Activated CD8-positive, alpha-beta T cell treated with anti-CD3 and anti-CD28 coated beads, Interleukin-2, amount 10 ng/mL, durations not matched to agents 7 days and 5 days (primary cell): ENCODE results near the gene ACOXL. TPM values are rescaled to one million over a fixed set of nuclear protein-coding genes. Genes with fewer than 3 reads are reported as not detected.

Source experiments
- ATAC-seq: fragments of 150-1000 bp; cut with Tn5 transposase; one replicate; pipeline ENCODE4 v1.10.0; 2021; ENCODE audit warnings: moderate library complexity
- CTCF ChIA-PET: fragments of 350-600 bp; sonication (Branson Sonifier 250); formaldehyde crosslinking; loops from one replicate; lab custom pipeline; 2021; ENCODE audit warnings: antibody characterized with exemption; lab: Charles Lee
- POLR2A ChIA-PET: fragments of 350-600 bp; sonication (Branson Sonifier 250); formaldehyde crosslinking; loops from one replicate; lab custom pipeline; 2021; ENCODE audit warnings: antibody characterized with exemption; lab: Charles Lee
- DNase-seq: peaks from one replicate; pipeline ENCODE4 v3.0.0-alpha.2; 2020
- H3K27ac Mint-ChIP-seq: one replicate; pipeline ENCODE4 v1.8.0; 2021; ENCODE audit warnings: mild to moderate bottlenecking, mixed read lengths
- H3K27me3 Mint-ChIP-seq: one replicate; pipeline ENCODE4 v1.8.0; 2021; ENCODE audit warnings: low read depth, mixed read lengths
- H3K36me3 Mint-ChIP-seq: one replicate; pipeline ENCODE4 v1.8.0; 2021; ENCODE audit warnings: low read depth, mixed read lengths
- H3K4me1 Mint-ChIP-seq: one replicate; pipeline ENCODE4 v1.8.0; 2021; ENCODE audit warnings: low read depth, mixed read lengths
- H3K4me3 Mint-ChIP-seq: one replicate; pipeline ENCODE4 v1.8.0; 2021; ENCODE audit warnings: mild to moderate bottlenecking, mixed read lengths
- H3K9me3 Mint-ChIP-seq: one replicate; pipeline ENCODE4 v1.8.0; 2022; ENCODE audit warnings: mixed read lengths; ENCODE audit not compliant: insufficient read depth
- total RNA-seq, 2 experiments: library from RNA; stranded (reverse); gene quantifications; one replicate each; pipeline ENCODE4 v1.2.3, GENCODE V29; 2021

Gene ACOXL
- total RNA-seq, 2 experiments from 2014 or later, result not detected

DNA sequence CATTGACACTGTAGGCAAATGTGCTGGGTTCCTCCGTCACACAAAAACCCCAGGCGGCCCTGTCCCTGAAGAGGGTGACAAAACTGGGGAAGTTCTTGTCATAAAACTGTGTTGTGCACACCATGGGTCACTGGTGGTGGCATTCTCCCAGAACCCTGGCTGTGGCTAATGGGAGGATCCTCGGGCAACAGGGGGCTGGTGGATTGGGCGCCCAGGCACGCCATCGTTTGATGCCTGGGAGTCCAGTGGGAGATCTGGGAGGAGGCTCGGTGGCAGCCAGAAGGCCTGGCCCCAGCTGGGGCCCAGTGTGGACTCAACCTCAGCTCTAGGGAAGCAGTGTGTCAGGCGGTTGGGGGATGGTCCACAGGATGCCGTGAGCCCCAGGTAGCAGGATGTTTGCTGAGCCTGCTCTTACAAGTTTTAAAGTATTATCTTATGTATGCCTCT is 140.7 kb downstream of the ACOXL start:
- H3K4me3 Mint-ChIP-seq, result no peak overlapping the region
- POLR2A ChIA-PET, result interaction anchor here (0.9 to 1.2 kb wide), 2 partner anchors 15 to 20 kb away, joined by 3 read pairs; no protein-coding TSS in a partner anchor
- H3K4me1 Mint-ChIP-seq, result peaks cover 75% of the 10 kb centered on the region
- DNase-seq, result no peak
- peaks cover 2% of the 10 kb centered on the region for H3K27me3 Mint-ChIP-seq
- H3K27ac Mint-ChIP-seq, result peak overlapping the region; percentile 69
- H3K36me3 Mint-ChIP-seq, result peaks cover 2% of the 10 kb centered on the region
- CTCF ChIA-PET, result interaction anchor here (1.4 kb wide), 1 partner anchor 60 kb away, joined by 3 read pairs; no protein-coding TSS in a partner anchor
- peak; percentile 36 for ATAC-seq
- peaks cover 3% of the 10 kb centered on the region for H3K9me3 Mint-ChIP-seq

DNA sequence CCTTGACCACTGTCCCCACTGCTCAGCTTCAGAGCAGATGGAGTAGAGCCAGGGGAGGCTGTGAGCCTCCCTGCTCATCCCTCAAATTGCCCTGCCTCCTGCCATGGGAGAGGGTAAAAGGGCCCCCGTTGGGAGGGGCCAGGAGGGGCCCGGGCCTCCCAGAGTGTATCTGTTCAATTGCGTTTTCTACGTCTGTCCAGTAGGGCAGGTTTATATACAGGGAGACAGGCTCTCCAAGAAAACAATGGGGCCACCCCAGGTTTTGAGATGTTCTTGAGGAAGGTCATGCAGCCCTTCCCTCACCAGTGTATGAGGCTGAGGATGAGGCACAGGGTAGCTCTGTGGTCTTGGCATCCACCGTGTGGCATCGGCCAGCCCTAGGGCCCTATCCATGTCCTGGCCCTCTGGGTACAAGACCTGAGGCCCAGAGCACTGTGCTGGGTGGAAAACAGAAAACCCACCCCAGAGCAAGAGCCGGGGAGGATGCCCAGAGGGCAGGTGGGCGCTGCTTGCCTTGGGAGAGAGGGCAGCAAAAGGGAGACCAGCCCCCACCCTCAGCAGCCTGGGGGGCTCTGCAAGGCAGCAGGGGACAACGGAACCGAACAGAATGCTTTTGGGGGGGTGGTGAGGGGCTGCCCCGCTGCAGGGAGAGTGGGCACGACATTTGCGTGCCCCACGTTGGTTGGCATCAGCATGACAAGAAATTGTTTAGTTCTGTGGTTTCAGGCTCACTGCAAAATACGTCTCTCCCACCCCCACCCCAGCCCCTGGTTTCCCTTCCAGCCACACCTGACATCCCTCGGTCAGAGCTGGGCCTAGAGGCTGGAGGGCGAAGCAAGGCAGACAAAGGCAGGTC is 141.5 kb downstream of the ACOXL start:
- CTCF ChIA-PET, result interaction anchor here (1.4 kb wide), 1 partner anchor 61 kb away, joined by 3 read pairs; no protein-coding TSS in a partner anchor
- POLR2A ChIA-PET, result no interaction called here
- H3K27me3 Mint-ChIP-seq, result peaks cover 2% of the 10 kb centered on the region
- DNase-seq (no peak), ATAC-seq (no peak)
- H3K4me3 Mint-ChIP-seq, result no peak overlapping the region
- H3K4me1 Mint-ChIP-seq, result peaks cover 71% of the 10 kb centered on the region
- H3K27ac Mint-ChIP-seq, result peak overlapping the region; percentile 69
- peaks cover 6% of the 10 kb centered on the region for H3K9me3 Mint-ChIP-seq
- H3K36me3 Mint-ChIP-seq, result peaks cover 5% of the 10 kb centered on the region

- ATAC-seq, result no peak
- H3K27me3 Mint-ChIP-seq, result peaks cover 2% of the 10 kb centered on the region
Observed at GRCh38 chr2:110874453-110875383, 142.3 kb downstream of the ACOXL start.

GRCh38 chr2:110875384-110875725 is 143.0 kb downstream of the ACOXL start:
- Mint-ChIP-seq H3K4me3 (no peak overlapping the region), H3K9me3 (peaks cover 10% of the 10 kb centered on the region), H3K4me1 (peaks cover 58% of the 10 kb centered on the region), H3K27me3 (peaks cover 2% of the 10 kb centered on the region), H3K27ac (no peak overlapping the region), H3K36me3 (peaks cover 11% of the 10 kb centered on the region)
- ChIA-PET CTCF (interaction anchor here (1.7 to 4.6 kb wide), 2 partner anchors 14 to 63 kb away, joined by 6 to 21 read pairs; no protein-coding TSS in a partner anchor), POLR2A (interaction anchor here (0.7 kb wide), 1 partner anchor 193 kb away, joined by 3 read pairs; no protein-coding TSS in a partner anchor)
- ATAC-seq, result no peak
- DNase-seq, result no peak

More at GRCh38 chr2:110874453-110875383, 142.3 kb downstream of the ACOXL start:
- Mint-ChIP-seq H3K9me3 (peaks cover 10% of the 10 kb centered on the region), H3K4me1 (peaks cover 62% of the 10 kb centered on the region), H3K27ac (no peak overlapping the region), H3K36me3 (peaks cover 9% of the 10 kb centered on the region), H3K4me3 (no peak overlapping the region)
- CTCF ChIA-PET, result interaction anchor here (4.6 kb wide), 1 partner anchor 13 kb away, joined by 21 read pairs; no protein-coding TSS in a partner anchor
- POLR2A ChIA-PET, result interaction anchor here (0.7 kb wide), 1 partner anchor 193 kb away, joined by 3 read pairs; no protein-coding TSS in a partner anchor
- DNase-seq, result no peak

DNA sequence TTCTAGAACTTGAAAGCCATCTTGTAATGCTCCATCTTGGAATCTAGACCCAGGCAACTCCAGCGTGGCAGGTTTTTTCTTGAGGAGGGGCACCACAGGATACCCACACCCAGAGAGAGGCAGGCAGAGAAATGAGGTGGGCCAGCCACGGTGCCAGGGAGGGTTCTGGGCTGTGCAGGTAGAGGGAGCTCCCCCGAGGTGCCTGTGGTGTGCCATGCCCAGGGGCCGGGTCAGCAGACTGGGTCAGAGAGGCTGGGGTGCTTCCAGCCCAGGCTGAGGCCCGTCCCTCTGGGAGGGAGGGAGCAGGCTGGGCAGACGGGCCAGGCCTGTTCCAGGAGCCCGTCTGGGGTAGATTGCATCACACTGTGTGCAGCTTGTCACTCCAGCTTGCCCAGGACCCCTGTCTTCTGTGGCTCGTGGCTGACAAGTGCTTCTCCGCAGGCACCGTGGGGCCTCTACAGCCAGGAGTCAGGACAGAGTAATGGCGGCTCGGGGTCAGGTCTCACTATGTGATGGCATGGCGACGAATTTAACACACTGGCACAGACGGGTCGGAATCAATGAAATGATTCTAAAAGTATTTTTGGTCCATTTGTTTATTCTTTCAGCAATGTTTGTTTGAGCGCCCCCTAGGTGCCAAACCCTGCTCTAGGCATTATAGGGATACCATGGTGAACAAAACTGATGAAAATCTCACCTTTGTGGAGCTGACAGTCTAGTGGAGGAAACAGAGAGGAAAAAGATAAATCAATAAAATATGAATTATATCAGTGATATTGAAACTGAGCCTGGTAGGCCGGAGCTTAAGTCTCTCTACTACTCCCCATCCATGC is 144.0 kb downstream of the ACOXL start:
- no peak for ATAC-seq
- ChIA-PET CTCF (interaction anchor here (1.0 to 4.6 kb wide), 9 partner anchors 8 to 64 kb away, joined by 3 to 21 read pairs (median 5); no protein-coding TSS in a partner anchor), POLR2A (interaction anchor here (1.2 kb wide), 1 partner anchor 10 kb away, joined by 5 read pairs; no protein-coding TSS in a partner anchor)
- Mint-ChIP-seq H3K9me3 (peaks cover 10% of the 10 kb centered on the region), H3K36me3 (peaks cover 15% of the 10 kb centered on the region), H3K27me3 (no peaks in the 10 kb centered on the region), H3K4me3 (peak overlapping the region; percentile 61), H3K27ac (peak overlapping the region; percentile 89), H3K4me1 (peaks cover 50% of the 10 kb centered on the region)
- no peak for DNase-seq

DNA sequence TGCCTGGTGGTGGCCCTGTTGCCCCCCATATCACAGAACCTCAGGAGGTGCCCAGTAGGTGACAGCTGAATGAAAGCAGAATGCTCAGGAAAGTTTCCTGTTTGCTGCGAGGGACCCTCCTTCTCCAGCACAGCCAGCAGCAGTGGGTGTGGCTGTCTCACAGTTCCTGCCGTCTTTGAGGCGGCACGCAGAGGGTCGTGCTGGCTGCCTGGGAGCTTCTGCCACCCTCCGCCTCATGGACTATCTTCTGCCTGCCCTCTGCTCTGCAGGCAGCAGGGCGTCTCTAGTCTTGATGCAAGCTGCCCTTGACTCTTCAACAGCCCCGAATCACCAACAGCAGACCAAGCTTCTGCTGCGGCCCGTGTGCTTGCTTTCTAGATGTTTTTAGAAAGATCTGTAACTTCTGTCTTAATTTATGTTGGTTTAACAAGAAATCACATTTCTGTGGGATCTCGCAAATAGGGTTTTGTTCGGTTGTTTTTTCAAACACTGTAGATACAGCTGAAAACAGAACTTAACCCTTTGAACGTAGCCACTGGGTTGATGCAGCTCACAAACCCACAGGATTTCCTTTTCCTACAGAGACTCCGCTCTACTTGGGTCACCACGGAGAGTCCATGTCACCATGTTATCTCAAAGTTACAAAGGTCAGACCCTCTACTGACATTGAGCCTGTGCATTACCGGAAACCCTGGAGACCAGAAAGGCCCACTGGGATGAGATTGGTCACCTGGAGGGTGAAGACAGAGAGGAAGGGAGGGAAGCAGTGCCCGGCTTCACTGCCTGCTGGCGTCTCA is 144.9 kb downstream of the ACOXL start:
- DNase-seq (no peak), ATAC-seq (peak; percentile 48)
- Mint-ChIP-seq H3K27ac (peak overlapping the region; percentile 89), H3K36me3 (peaks cover 22% of the 10 kb centered on the region), H3K4me3 (peak overlapping the region; percentile 61), H3K9me3 (peaks cover 15% of the 10 kb centered on the region), H3K4me1 (peaks cover 50% of the 10 kb centered on the region), H3K27me3 (no peaks in the 10 kb centered on the region)
- POLR2A ChIA-PET, result interaction anchor here (0.8 to 1.2 kb wide), 3 partner anchors 10 to 19 kb away, joined by 3 to 5 read pairs (median 3); no protein-coding TSS in a partner anchor
- CTCF ChIA-PET, result interaction anchor here (1.0 to 4.6 kb wide), 9 partner anchors 9 to 65 kb away, joined by 3 to 21 read pairs (median 5); no protein-coding TSS in a partner anchor

GRCh38 chr2:110878150-110878549 is 145.8 kb downstream of the ACOXL start:
- DNase-seq, result no peak
- peaks cover 16% of the 10 kb centered on the region for H3K9me3 Mint-ChIP-seq
- no peak for ATAC-seq
- H3K4me1 Mint-ChIP-seq, result peaks cover 41% of the 10 kb centered on the region
- no peak overlapping the region for H3K4me3 Mint-ChIP-seq
- CTCF ChIA-PET, result interaction anchor here (4.6 kb wide), 1 partner anchor 17 kb away, joined by 21 read pairs; no protein-coding TSS in a partner anchor
- no peak overlapping the region for H3K27ac Mint-ChIP-seq
- POLR2A ChIA-PET, result interaction anchor here (1.2 kb wide), 1 partner anchor 20 kb away, joined by 3 read pairs; no protein-coding TSS in a partner anchor
- H3K27me3 Mint-ChIP-seq, result no peaks in the 10 kb centered on the region
- peaks cover 23% of the 10 kb centered on the region for H3K36me3 Mint-ChIP-seq

GRCh38 chr2:110881908-110882307 is 149.5 kb downstream of the ACOXL start:
- H3K36me3 Mint-ChIP-seq, result peaks cover 25% of the 10 kb centered on the region
- ChIA-PET POLR2A (no interaction called here), CTCF (no interaction called here)
- peaks cover 9% of the 10 kb centered on the region for H3K27me3 Mint-ChIP-seq
- no peak overlapping the region for H3K4me3 Mint-ChIP-seq
- H3K4me1 Mint-ChIP-seq, result peaks cover 22% of the 10 kb centered on the region
- DNase-seq (no peak), ATAC-seq (peak; percentile 33)
- peaks cover 16% of the 10 kb centered on the region for H3K9me3 Mint-ChIP-seq
- no peak overlapping the region for H3K27ac Mint-ChIP-seq

DNA sequence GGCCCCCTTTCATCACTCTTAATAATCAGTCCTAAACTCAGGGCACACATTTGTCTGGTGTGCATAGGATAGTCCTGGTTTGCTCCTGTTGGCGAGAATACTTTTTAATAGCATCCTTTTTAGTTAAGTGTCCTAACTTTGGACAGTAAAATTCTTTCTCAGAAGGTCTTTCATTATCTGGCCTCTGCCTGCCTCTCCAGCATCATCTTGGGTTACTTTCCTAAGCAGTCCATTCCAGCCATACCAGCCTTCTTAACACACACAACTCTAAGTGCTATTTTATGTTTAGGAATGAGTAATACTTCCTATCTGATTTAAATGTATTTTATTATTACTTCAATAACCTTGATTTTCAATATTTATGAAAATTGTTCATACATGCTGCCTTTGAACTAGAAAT is 151.0 kb downstream of the ACOXL start:
- POLR2A ChIA-PET, result no interaction called here
- DNase-seq, result no peak
- no peak overlapping the region for H3K27ac Mint-ChIP-seq
- peaks cover 20% of the 10 kb centered on the region for H3K36me3 Mint-ChIP-seq
- H3K27me3 Mint-ChIP-seq, result peaks cover 12% of the 10 kb centered on the region
- ATAC-seq, result no peak
- CTCF ChIA-PET, result no interaction called here
- no peak overlapping the region for H3K4me3 Mint-ChIP-seq
- peaks cover 9% of the 10 kb centered on the region for H3K4me1 Mint-ChIP-seq
- H3K9me3 Mint-ChIP-seq, result peaks cover 10% of the 10 kb centered on the region

GRCh38 chr2:110885256-110885655 is 152.9 kb downstream of the ACOXL start:
- ChIA-PET CTCF (interaction anchor here (0.8 kb wide), 1 partner anchor 68 kb away, joined by 3 read pairs; no protein-coding TSS in a partner anchor), POLR2A (no interaction called here)
- no peak for ATAC-seq
- Mint-ChIP-seq H3K4me3 (no peak overlapping the region), H3K27me3 (peaks cover 22% of the 10 kb centered on the region), H3K9me3 (peaks cover 8% of the 10 kb centered on the region), H3K4me1 (peaks cover 9% of the 10 kb centered on the region), H3K36me3 (peaks cover 15% of the 10 kb centered on the region), H3K27ac (no peak overlapping the region)
- DNase-seq, result no peak
